C4-2B (cell line): Measurements from ENCODE around the gene GAB1.

Source experiments
- CTCF ChIP-seq: fragments of 450-650 bp; conservative IDR thresholded peaks from 2 replicates; pipeline ENCODE4 v1.5.1; 2017; ENCODE audit warnings: mild to moderate bottlenecking
- ZFX ChIP-seq: fragments of 450-650 bp; IDR thresholded peaks from 2 replicates; pipeline ENCODE4 v1.6.1; 2017

GRCh38 chr4:143335979-143336780 is 496 bp upstream of the GAB1 start:
- TF ChIP-seq CTCF (no peak), ZFX (no peak)
